ENCODE measurements around the gene AMN1.
A peak's percentile ranks its signal among the peaks of the same experiment; 100 is the strongest.
"Not testable (repeated sequence)": the region's sequence is repeated elsewhere in the genome, so short reads cannot be mapped to it uniquely, and the experiment has no call there.

AMN1 gene

GRCh38 chr12:31705621-31706020 is 23.2 kb downstream of the AMN1 start:
- no peaks in the 10 kb centered on the region for H4K20me1 ChIP-seq (ENCODE audit: insufficient read depth, low read length, poor library complexity, severe bottlenecking)
- no peaks in the 10 kb centered on the region; the same call in 1 of the 2 replicates for H3K9me3 ChIP-seq (ENCODE audit: insufficient read depth, low read depth, low read length)

GRCh38 chr12:31702047-31702446 is 26.8 kb downstream of the AMN1 start:
- Histone ChIP-seq H3K9me2 (replicated peaks; ENCODE audit: low read depth, low read length) (no peaks in the 10 kb centered on the region), H3K9ac (ENCODE audit: low read depth, low read length, poor library complexity, severe bottlenecking) (no peak overlapping the region), H3K27me3 (ENCODE audit: insufficient read depth, low read length, poor library complexity, severe bottlenecking) (no peaks in the 10 kb centered on the region), H4K20me1 (ENCODE audit: insufficient read depth, low read length, poor library complexity, severe bottlenecking) (no peaks in the 10 kb centered on the region), H3K4me2 (ENCODE audit: low read depth, low read length, poor library complexity, severe bottlenecking) (no peak overlapping the region), H3F3A (ENCODE audit: low read depth) (no peaks in the 10 kb centered on the region), H3K9me3 (ENCODE audit: insufficient read depth, low read depth, low read length) (no peaks in the 10 kb centered on the region), H3K36me3 (ENCODE audit: insufficient read depth, low read length) (no peaks in the 10 kb centered on the region), H3K4me3 (ENCODE audit: low read length, poor library complexity, severe bottlenecking) (no peak overlapping the region), H2AFZ (ENCODE audit: low read length) (no peak overlapping the region), H3K4me1 (ENCODE audit: insufficient read depth, low read length, poor library complexity, severe bottlenecking) (no peaks in the 10 kb centered on the region), H3K79me2 (ENCODE audit: insufficient read depth, low read length) (no peaks in the 10 kb centered on the region)
- TF ChIP-seq CTCF (conservative IDR thresholded peaks at IDR 0.05; ENCODE audit: low read length) (peak; percentile 24), EZH2phosphoT487 (IDR thresholded peaks at IDR 0.05; ENCODE audit: borderline replicate concordance) (no peak)

More at GRCh38 chr12:31705621-31706020, 23.2 kb downstream of the AMN1 start:
- Histone ChIP-seq H3K36me3 (ENCODE audit: insufficient read depth, low read length) (no peaks in the 10 kb centered on the region), H3K4me2 (ENCODE audit: low read depth, low read length, poor library complexity, severe bottlenecking) (no peak overlapping the region), H3K4me3 (ENCODE audit: low read length, poor library complexity, severe bottlenecking) (no peak overlapping the region), H3K4me1 (ENCODE audit: insufficient read depth, low read length, poor library complexity, severe bottlenecking) (no peaks in the 10 kb centered on the region), H3K9me2 (replicated peaks; ENCODE audit: low read depth, low read length) (no peaks in the 10 kb centered on the region), H2AFZ (ENCODE audit: low read length) (no peak overlapping the region), H3K79me2 (ENCODE audit: insufficient read depth, low read length) (no peaks in the 10 kb centered on the region), H3K27me3 (ENCODE audit: insufficient read depth, low read length, poor library complexity, severe bottlenecking) (no peaks in the 10 kb centered on the region), H3K9ac (ENCODE audit: low read depth, low read length, poor library complexity, severe bottlenecking) (no peak overlapping the region), H3F3A (ENCODE audit: low read depth) (no peaks in the 10 kb centered on the region)
- TF ChIP-seq EZH2phosphoT487 (IDR thresholded peaks at IDR 0.05; ENCODE audit: borderline replicate concordance) (no peak), CTCF (conservative IDR thresholded peaks at IDR 0.05; ENCODE audit: low read length) (no peak)

DNA sequence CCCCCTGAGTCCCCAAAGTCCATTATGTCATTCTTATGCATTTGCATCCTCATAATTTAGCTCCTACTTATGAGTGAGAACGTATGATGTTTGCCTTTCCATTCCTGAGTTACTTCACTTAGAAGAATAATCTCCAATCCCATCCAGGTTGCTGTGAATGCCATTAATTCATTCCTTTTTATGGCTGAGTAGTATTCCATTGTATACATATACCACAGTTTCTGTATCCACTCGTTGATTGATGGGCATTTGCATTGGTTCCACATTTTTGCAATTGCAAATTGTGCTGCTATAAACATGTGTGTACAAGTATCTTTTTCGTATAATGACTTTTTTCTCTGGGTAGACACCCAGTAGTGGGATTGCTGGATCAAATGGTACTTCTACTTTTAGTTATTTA is 38.9 kb downstream of the AMN1 start:
- not testable (repeated sequence) for H3K27me3 ChIP-seq (ENCODE audit: insufficient read depth, low read length, poor library complexity, severe bottlenecking); H3K36me3 ChIP-seq (ENCODE audit: insufficient read depth, low read length); H3K4me2 ChIP-seq (ENCODE audit: low read depth, low read length, poor library complexity, severe bottlenecking); H3K4me3 ChIP-seq (ENCODE audit: low read length, poor library complexity, severe bottlenecking); H3K9me3 ChIP-seq (ENCODE audit: insufficient read depth, low read depth, low read length); H3F3A ChIP-seq (ENCODE audit: low read depth); H2AFZ ChIP-seq (ENCODE audit: low read length); H3K9ac ChIP-seq (ENCODE audit: low read depth, low read length, poor library complexity, severe bottlenecking); H3K4me1 ChIP-seq (ENCODE audit: insufficient read depth, low read length, poor library complexity, severe bottlenecking); H4K20me1 ChIP-seq (ENCODE audit: insufficient read depth, low read length, poor library complexity, severe bottlenecking); H3K9me2 ChIP-seq (replicated peaks; ENCODE audit: low read depth, low read length); H3K79me2 ChIP-seq (ENCODE audit: insufficient read depth, low read length)

DNA sequence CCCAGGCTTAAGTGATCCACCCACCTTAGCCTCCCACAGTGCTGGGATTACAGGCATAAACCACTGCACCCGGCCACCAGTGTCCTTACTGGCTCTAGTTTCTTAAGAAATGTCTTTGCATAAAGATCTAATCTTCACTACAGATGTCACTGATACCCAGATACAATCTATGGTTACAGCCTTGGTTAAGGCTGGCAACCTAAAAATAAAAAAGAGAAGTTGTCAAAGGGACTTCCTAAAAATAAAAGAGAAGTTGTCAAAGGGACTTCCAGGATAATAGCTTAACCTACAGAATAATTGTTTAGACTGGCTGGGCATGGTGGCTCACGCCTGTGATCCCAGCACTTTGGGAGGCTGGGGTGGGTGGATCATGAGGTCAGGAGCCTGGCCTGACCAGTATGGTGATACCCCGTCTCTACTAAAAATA is 41.7 kb downstream of the AMN1 start:
- Histone ChIP-seq H3K9ac (ENCODE audit: low read depth, low read length, poor library complexity, severe bottlenecking) (no peak overlapping the region), H2AFZ (ENCODE audit: low read length) (no peak overlapping the region), H4K20me1 (ENCODE audit: insufficient read depth, low read length, poor library complexity, severe bottlenecking) (no peaks in the 10 kb centered on the region), H3F3A (ENCODE audit: low read depth) (no peaks in the 10 kb centered on the region), H3K4me3 (ENCODE audit: low read length, poor library complexity, severe bottlenecking) (no peak overlapping the region), H3K9me2 (replicated peaks; ENCODE audit: low read depth, low read length) (no peaks in the 10 kb centered on the region), H3K4me2 (ENCODE audit: low read depth, low read length, poor library complexity, severe bottlenecking) (no peak overlapping the region), H3K36me3 (ENCODE audit: insufficient read depth, low read length) (no peaks in the 10 kb centered on the region), H3K27me3 (ENCODE audit: insufficient read depth, low read length, poor library complexity, severe bottlenecking) (no peaks in the 10 kb centered on the region), H3K9me3 (ENCODE audit: insufficient read depth, low read depth, low read length) (peaks cover 9% of the 10 kb centered on the region; the same call in 1 of the 2 replicates), H3K4me1 (ENCODE audit: insufficient read depth, low read length, poor library complexity, severe bottlenecking) (peaks cover 4% of the 10 kb centered on the region), H3K79me2 (ENCODE audit: insufficient read depth, low read length) (no peaks in the 10 kb centered on the region)
- TF ChIP-seq CTCF (conservative IDR thresholded peaks at IDR 0.05; ENCODE audit: low read length) (no peak), EZH2phosphoT487 (IDR thresholded peaks at IDR 0.05; ENCODE audit: borderline replicate concordance) (no peak)

Measured in Loucy (cell line).